Measurements from ENCODE around the gene NQO1.

GRCh38 chr16:69672998-69673713 lies 53.2 kb downstream of the NQO1 start:
- TF ChIP-seq, protein P1, sequence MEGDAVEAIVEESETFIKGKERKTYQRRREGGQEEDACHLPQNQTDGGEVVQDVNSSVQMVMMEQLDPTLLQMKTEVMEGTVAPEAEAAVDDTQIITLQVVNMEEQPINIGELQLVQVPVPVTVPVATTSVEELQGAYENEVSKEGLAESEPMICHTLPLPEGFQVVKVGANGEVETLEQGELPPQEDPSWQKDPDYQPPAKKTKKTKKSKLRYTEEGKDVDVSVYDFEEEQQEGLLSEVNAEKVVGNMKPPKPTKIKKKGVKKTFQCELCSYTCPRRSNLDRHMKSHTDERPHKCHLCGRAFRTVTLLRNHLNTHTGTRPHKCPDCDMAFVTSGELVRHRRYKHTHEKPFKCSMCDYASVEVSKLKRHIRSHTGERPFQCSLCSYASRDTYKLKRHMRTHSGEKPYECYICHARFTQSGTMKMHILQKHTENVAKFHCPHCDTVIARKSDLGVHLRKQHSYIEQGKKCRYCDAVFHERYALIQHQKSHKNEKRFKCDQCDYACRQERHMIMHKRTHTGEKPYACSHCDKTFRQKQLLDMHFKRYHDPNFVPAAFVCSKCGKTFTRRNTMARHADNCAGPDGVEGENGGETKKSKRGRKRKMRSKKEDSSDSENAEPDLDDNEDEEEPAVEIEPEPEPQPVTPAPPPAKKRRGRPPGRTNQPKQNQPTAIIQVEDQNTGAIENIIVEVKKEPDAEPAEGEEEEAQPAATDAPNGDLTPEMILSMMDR (IDR thresholded peaks at IDR 0.05 in 8 of 11, conservative IDR thresholded peaks at IDR 0.05 in 3 of 11): no peak
- TF ChIP-seq POLR2A (IDR thresholded peaks at IDR 0.05) (no peak), POLR2AphosphoS5 (IDR thresholded peaks at IDR 0.05) (no peak)

All from spleen (tissue), 7 donors.